Uterus (tissue), 4 donors: ENCODE measurements around the gene SUPT20H. TPM values are rescaled to one million over a fixed set of nuclear protein-coding genes. Genes with fewer than 3 reads are reported as not detected.

Experiments used
- DNase-seq, 2 donors: peaks; one replicate each; pipeline ENCODE4 v3.0.0-alpha.2; 2019 to 2020
- H3K27ac ChIP-seq, 2 donors: fragments of 200-600 bp; sonication (generic); 1 replicate in 1 of 2; 2 replicates in 1 of 2; pipeline ENCODE4 v1.5.1; 2016 to 2018
- H3K27me3 ChIP-seq, 2 donors: fragments of 200-600 bp; sonication (generic); one replicate each; pipeline ENCODE4 v1.5.1; 2018 to 2019; ENCODE audit warnings: control low read depth in 1 of 2
- H3K36me3 ChIP-seq, 2 donors: fragments of 200-600 bp; sonication (generic); one replicate each; pipeline ENCODE4 v1.5.1; 2019; ENCODE audit warnings: control low read depth in 1 of 2
- H3K4me1 ChIP-seq, 2 donors: fragments of 200-600 bp; sonication (generic); one replicate each; pipeline ENCODE4 v1.5.1; 2018 to 2019; ENCODE audit warnings: control low read depth in 1 of 2
- H3K4me3 ChIP-seq, 2 donors: fragments of 200-600 bp; sonication (generic); 1 replicate in 1 of 2; 2 replicates in 1 of 2; pipeline ENCODE4 v1.5.1; 2018 to 2019; ENCODE audit warnings: mild to moderate bottlenecking in 1 of 2
- H3K9me3 ChIP-seq, 2 donors: fragments of 200-600 bp; sonication (generic); one replicate each; pipeline ENCODE4 v1.5.1; 2019; ENCODE audit warnings: control low read depth in 1 of 2
- CTCF ChIP-seq, 4 experiments: fragments of 200-600 bp in 2 of 4; fragments of 450-650 bp in 2 of 4; sonication (generic) in 2 of 4; IDR thresholded peaks; one replicate each; pipeline ENCODE4 v1.5.1; 2016 to 2019; ENCODE audit warnings: antibody characterized with exemption in 4 of 4, mild to moderate bottlenecking in 2 of 4, moderate library complexity in 1 of 4
- POLR2A ChIP-seq, 2 donors: fragments of 450-650 bp; IDR thresholded peaks; one replicate each; pipeline ENCODE4 v1.6.1; 2016; ENCODE audit warnings: antibody characterized with exemption in 2 of 2, mild to moderate bottlenecking in 1 of 2, moderate library complexity in 1 of 2
- intact Hi-C: fragments of 100-400 bp; cut with DNase I; formaldehyde crosslinking; loops from one replicate; pipeline ENCODE4 v1.15.1; 2023; ENCODE audit warnings: low total_unique reads
- total RNA-seq, 4 donors: library from RNA; depleted of rRNA in 3 of 4; stranded (reverse); fragments of >200 nt in 3 of 4; gene quantifications; one replicate each; pipeline versions ENCODE4 v1.1.0 to v1.2.4, GENCODE V29; 2014 to 2023
- donor health status: DM: yes; HTN: yes; CAD: no.

SUPT20H gene
- total RNA-seq, 4 donors from 2014 or later, result 39.7 to 119 (median 88.2) TPM

DNA sequence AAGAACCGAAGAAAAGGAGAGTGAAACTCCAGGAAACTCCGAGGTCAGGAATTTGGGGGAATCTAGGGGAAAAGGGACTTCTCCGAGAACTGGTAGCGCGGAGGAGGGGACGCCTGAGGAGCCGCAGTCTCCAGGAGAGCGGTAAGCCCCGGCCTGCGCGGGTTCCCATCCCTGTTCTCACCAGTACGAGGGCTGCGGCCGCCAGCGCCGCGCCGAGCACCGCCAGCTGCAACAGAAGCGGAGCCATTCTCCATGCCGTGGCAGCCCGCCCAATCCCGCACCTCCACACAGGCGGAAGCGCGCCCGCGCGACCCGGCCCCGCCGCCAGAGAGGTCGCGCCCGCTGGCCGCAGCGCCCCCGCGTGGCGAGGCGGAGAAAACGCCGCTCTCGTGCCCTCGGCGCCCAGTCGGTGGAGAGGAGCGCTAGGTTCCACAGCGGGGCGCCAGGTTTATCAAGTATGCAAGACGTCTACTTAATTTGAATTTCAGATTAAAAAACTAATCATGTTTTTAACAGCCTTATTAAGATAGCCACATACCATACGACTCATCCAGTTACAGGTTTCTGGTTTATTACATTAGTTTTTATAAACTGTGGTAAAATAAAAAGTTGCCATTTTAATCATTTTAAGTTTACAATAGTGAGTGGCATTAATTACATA lies 60.3 kb downstream of the SUPT20H start, which contains the start of gene ALG5:
ALG5 (minus strand) TSS at position 287 of the 661 bp plus-strand sequence; CDS start at position 247, 40 bp downstream.
- intact Hi-C loops, result no loop called here

GRCh38 chr13:36998624-36999041 lies 60.9 kb downstream of the SUPT20H start:
- no peaks in the 10 kb centered on the region for H3K27me3 ChIP-seq
- TF ChIP-seq POLR2A (IDR thresholded peaks at IDR 0.05) (no peak), CTCF (IDR thresholded peaks at IDR 0.05) (no peak)
- no peaks in the 10 kb centered on the region for H3K36me3 ChIP-seq
- H3K4me1 ChIP-seq, result peaks cover 6 to 8% of the 10 kb centered on the region in 2 donors
- H3K9me3 ChIP-seq, result no peaks in the 10 kb centered on the region
- DNase-seq, result peak; percentile 24 to 32
- intact Hi-C loops, result no loop called here
- H3K27ac ChIP-seq, result peak overlapping the region; percentile 74 to 99
- H3K4me3 ChIP-seq, result peak overlapping the region; percentile 62 to 79

More for the DNA sequence above, 60.3 kb downstream of the SUPT20H start, which contains the start of gene ALG5:
- peak; percentile 86 to 90 for DNase-seq
- H3K36me3 ChIP-seq, result no peaks in the 10 kb centered on the region
- H3K9me3 ChIP-seq, result no peaks in the 10 kb centered on the region
- peak within 1 kb of the TSS; percentile 97 to 99 for H3K27ac ChIP-seq
- peak within 1 kb of the TSS; percentile 62 to 79 for H3K4me3 ChIP-seq
- TF ChIP-seq CTCF (IDR thresholded peaks at IDR 0.05) (peak; percentile 75 to 99 (median 96)), POLR2A (IDR thresholded peaks at IDR 0.05) (peak; percentile 29 to 62)
- no peaks in the 10 kb centered on the region for H3K27me3 ChIP-seq
- peaks cover 6 to 8% of the 10 kb centered on the region in 2 donors for H3K4me1 ChIP-seq

DNA sequence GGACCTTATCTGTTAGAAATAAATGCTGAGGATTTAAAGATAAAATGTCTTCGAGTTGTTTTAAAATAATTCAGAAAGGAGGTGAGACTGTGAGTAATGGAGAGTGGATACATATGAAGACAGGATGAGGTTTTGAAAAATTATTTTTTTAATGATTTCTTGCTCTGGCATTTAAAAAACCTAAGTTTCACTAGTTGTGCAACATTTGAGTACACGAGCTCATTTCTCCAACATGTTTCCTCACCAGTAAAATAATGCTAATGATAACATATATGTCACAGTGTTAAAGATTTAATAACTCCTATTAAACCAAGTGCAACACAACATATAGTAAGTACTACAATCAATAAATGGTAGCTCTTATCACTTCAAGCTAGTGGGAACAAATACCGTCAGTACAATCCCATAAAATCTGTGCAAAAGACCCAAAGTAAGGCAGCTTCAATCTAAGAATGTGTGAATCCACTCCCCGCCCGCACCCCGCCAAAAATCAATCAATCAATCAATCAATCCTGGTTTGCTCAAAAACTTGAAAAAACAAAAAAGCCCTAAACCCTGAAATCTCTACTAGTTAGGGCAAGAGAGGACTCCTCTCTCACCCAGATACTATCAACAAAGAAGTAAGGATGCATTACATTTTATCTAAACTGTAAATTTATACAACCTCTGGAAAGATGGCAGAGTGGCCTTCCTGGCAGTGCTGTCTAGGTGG lies 61.6 kb downstream of the SUPT20H start:
- peak overlapping the region; percentile 62 to 79 for H3K4me3 ChIP-seq
- H3K36me3 ChIP-seq, result no peaks in the 10 kb centered on the region
- intact Hi-C loops, result no loop called here
- no peaks in the 10 kb centered on the region for H3K9me3 ChIP-seq
- peak overlapping the region; percentile 74 to 99 for H3K27ac ChIP-seq
- TF ChIP-seq CTCF (IDR thresholded peaks at IDR 0.05) (no peak), POLR2A (IDR thresholded peaks at IDR 0.05) (no peak)
- H3K27me3 ChIP-seq, result no peaks in the 10 kb centered on the region
- peaks cover 6 to 8% of the 10 kb centered on the region in 2 donors for H3K4me1 ChIP-seq
- no peak for DNase-seq

- Histone ChIP-seq H3K4me3 (no peak overlapping the region), H3K9me3 (no peaks in the 10 kb centered on the region), H3K27ac (no peak overlapping the region), H3K4me1 (no peaks in the 10 kb centered on the region), H3K27me3 (no peaks in the 10 kb centered on the region), H3K36me3 (no peaks in the 10 kb centered on the region)
- TF ChIP-seq CTCF (IDR thresholded peaks at IDR 0.05) (no peak), POLR2A (IDR thresholded peaks at IDR 0.05) (no peak)
- intact Hi-C loops, result no loop called here
- no peak for DNase-seq
Observed at GRCh38 chr13:36992362-36992761, 67.1 kb downstream of the SUPT20H start.
